Colonic mucosa (tissue), 4 donors: ENCODE measurements around the gene PLPP3. TPM values are rescaled to one million over a fixed set of nuclear protein-coding genes. Genes with fewer than 3 reads are reported as not detected.

ENCODE experiments used
- DNase-seq: peaks from one replicate; pipeline ENCODE4 v3.0.0-alpha.2; 2020
- H3K27ac ChIP-seq: fragments of 200-600 bp; one replicate; pipeline ENCODE4 v1.8.0; 2021
- H3K27me3 ChIP-seq: fragments of 200-600 bp; one replicate; pipeline ENCODE4 v1.8.0; 2021
- H3K36me3 ChIP-seq: fragments of 200-600 bp; one replicate; pipeline ENCODE4 v1.8.0; 2021
- H3K4me1 ChIP-seq: fragments of 200-600 bp; one replicate; pipeline ENCODE4 v1.8.0; 2021; ENCODE audit warnings: mild to moderate bottlenecking
- H3K4me3 ChIP-seq: fragments of 200-600 bp; one replicate; pipeline ENCODE4 v1.8.0; 2021
- H3K9ac ChIP-seq, 2 donors: one replicate each; pipeline ENCODE4 v1.7.0; 2013; ENCODE audit warnings: control low read depth in 2 of 2, low read depth in 2 of 2, low read length in 2 of 2
- H3K9me3 ChIP-seq: fragments of 200-600 bp; one replicate; pipeline ENCODE4 v1.8.0; 2021
- intact Hi-C: fragments of 100-400 bp; cut with DNase I; formaldehyde crosslinking; loops from one replicate; pipeline ENCODE4 v1.14.1; 2022
- total RNA-seq, 2 donors: library from RNA; stranded (reverse); fragmentation: NEBNext Ultra II Directional in 1 of 2; extraction: Animal tissue kit (Norgen Biotek cat#: 25700) in 1 of 2; gene quantifications; one replicate each; pipeline ENCODE4 v1.2.1, GENCODE V29; 2021
- TF ChIP-seq, protein P1 (sequence below): fragments of 200-600 bp; IDR thresholded peaks from one replicate; pipeline ENCODE4 v1.8.0; 2022; ENCODE audit warnings: antibody characterized with exemption, mild to moderate bottlenecking
- donor health status: healthy.
- donor health status: DM: no; HTN: no; CAD: no.
- donor health status: DM: no; HTN: no; CAD: no.

The PLPP3 gene
- total RNA-seq, 2 donors from 2014 or later = 18.6 to 33.3 TPM

DNA sequence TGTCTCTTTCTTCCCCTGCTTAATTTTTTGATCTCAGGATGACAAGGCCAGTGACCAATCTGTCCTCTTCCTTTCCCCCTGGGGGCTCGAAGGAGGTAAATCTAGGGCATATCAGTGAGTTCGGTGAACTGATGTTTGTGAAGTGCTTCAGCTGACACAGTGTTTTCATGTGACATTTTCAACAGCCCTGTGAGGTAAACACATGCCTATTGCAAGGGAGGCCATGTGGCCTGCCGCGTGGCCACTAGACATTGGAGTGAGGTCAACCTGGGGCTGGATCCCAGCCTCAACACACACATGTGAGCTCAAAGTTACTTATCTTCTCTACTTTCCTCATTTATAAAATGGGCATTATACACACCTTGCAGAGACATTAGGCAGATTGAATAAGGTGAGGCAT lies 126.3 kb downstream of the PLPP3 start:
- Histone ChIP-seq H3K27ac (no peak overlapping the region), H3K9me3 (no peaks in the 10 kb centered on the region), H3K9ac (no peak overlapping the region), H3K27me3 (no peaks in the 10 kb centered on the region), H3K4me1 (no peaks in the 10 kb centered on the region), H3K4me3 (no peak overlapping the region), H3K36me3 (no peaks in the 10 kb centered on the region)
- DNase-seq = no peak
- TF ChIP-seq, protein P1, sequence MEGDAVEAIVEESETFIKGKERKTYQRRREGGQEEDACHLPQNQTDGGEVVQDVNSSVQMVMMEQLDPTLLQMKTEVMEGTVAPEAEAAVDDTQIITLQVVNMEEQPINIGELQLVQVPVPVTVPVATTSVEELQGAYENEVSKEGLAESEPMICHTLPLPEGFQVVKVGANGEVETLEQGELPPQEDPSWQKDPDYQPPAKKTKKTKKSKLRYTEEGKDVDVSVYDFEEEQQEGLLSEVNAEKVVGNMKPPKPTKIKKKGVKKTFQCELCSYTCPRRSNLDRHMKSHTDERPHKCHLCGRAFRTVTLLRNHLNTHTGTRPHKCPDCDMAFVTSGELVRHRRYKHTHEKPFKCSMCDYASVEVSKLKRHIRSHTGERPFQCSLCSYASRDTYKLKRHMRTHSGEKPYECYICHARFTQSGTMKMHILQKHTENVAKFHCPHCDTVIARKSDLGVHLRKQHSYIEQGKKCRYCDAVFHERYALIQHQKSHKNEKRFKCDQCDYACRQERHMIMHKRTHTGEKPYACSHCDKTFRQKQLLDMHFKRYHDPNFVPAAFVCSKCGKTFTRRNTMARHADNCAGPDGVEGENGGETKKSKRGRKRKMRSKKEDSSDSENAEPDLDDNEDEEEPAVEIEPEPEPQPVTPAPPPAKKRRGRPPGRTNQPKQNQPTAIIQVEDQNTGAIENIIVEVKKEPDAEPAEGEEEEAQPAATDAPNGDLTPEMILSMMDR = no peak
- intact Hi-C loops = no loop called here

DNA sequence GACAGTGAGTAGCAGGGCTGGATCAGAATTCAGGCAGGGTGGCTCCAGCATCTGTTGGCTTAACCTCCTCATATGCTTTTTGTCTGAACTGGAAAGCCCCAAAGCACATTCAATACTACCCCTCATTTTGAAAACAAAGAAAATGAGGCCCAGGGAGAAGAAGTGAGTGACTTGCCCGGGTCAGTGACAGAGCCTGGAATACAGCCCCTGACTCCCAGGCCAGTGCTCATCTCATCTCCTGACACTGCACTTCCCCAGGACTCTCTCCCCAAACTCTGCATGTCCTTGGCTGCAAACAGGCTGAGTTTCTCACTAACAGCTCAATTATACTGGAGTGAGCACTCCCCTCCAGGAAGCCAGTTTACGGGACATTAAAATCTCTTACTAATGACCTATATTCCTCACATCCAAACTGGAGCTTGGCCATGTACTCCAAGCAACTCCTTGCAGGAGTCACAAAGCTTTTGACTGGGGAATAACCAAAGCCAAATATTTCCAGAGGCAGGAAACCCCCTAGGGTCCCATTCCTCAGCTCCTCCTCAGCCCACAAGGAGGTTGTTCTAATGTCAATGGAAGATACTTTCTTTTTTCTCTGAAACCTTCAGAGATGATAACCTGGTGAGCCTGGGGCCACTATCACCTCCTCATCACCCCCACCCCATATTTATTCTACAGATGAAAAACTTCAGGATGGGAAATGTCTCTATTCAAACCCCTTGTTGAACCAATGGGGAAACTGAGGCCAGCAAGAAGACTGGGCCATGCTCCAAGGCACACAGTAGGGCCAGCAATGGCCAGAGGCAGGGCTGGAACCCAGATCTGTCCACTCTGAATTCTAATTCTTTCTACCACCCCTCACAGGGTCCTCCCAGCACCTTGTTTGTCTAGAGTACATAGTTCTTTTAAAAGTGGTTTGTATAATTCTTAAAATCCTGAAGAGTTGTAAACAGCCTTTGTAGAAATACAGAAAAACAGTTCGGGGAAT lies 127.0 kb downstream of the PLPP3 start:
- Histone ChIP-seq H3K4me3 (no peak overlapping the region), H3K27me3 (no peaks in the 10 kb centered on the region), H3K36me3 (no peaks in the 10 kb centered on the region), H3K9ac (no peak overlapping the region), H3K4me1 (no peaks in the 10 kb centered on the region), H3K9me3 (no peaks in the 10 kb centered on the region), H3K27ac (peak overlapping the region; percentile 46)
- TF ChIP-seq, protein P1 = no peak
- intact Hi-C loops = no loop called here
- DNase-seq = no peak

DNA sequence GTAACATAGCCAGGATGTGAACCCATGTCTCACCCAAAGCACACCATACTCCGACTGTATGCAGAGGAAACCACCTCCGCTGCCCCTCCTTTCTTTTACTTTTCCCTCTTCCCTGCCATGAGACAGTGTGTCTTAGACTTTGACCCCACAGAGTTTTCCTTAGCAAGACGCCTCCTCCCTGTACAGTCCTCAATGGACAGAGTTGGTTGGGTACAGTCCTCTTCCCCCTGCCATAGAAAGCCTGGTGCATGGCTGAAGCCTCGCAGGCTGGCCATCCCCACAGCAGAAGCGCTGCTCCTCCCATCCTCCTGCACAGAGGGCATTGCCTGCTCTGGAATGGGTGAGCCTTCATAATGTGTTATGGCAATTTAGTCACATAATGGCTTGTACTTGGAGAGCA lies 127.9 kb downstream of the PLPP3 start:
- DNase-seq = peak; percentile 85
- H3K9ac ChIP-seq = peak overlapping the region in 1 of 2 donors; percentile 48
- H3K4me3 ChIP-seq = no peak overlapping the region
- H3K27me3 ChIP-seq = no peaks in the 10 kb centered on the region
- H3K9me3 ChIP-seq = no peaks in the 10 kb centered on the region
- peak overlapping the region; percentile 46 for H3K27ac ChIP-seq
- H3K36me3 ChIP-seq = no peaks in the 10 kb centered on the region
- intact Hi-C loops = no loop called here
- no peaks in the 10 kb centered on the region for H3K4me1 ChIP-seq
- TF ChIP-seq, protein P1 = no peak

DNA sequence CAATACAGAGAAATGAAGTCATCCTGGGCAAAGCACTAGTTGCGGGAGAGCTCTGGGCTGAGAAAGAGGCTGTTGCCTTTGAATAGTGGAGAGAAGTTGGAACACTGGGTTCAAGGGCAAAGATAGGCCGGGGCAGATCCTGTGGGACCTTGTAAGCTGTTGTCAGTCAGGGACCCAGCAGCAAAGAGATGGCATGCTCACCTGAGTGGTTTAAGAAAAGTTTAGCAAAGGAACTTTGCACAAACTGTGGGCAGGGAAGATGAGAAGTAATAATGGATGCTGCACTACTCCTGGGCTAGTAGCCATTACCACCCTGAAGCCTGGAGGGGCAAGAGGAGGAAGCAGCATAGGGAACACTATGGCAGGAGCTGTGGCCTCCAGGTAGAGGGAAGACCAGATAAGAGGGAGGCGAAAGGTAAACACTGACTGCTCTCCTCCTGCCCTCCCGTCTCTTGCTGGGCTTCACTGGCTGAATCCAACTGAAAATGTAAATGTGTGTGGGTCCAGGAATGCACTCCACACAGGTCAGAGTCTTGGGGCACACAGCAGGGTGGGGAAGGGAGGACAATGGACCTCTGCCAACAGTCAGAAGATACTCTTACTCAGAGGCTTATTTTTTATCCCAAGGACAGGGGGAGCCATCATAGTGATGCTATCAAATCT lies 129.2 kb downstream of the PLPP3 start:
- H3K36me3 ChIP-seq = no peaks in the 10 kb centered on the region
- TF ChIP-seq, protein P1 = no peak
- no peaks in the 10 kb centered on the region for H3K27me3 ChIP-seq
- no peak for DNase-seq
- H3K27ac ChIP-seq = no peak overlapping the region
- intact Hi-C loops = no loop called here
- no peak overlapping the region for H3K9ac ChIP-seq
- H3K4me3 ChIP-seq = no peak overlapping the region
- H3K9me3 ChIP-seq = no peaks in the 10 kb centered on the region
- no peaks in the 10 kb centered on the region for H3K4me1 ChIP-seq

DNA sequence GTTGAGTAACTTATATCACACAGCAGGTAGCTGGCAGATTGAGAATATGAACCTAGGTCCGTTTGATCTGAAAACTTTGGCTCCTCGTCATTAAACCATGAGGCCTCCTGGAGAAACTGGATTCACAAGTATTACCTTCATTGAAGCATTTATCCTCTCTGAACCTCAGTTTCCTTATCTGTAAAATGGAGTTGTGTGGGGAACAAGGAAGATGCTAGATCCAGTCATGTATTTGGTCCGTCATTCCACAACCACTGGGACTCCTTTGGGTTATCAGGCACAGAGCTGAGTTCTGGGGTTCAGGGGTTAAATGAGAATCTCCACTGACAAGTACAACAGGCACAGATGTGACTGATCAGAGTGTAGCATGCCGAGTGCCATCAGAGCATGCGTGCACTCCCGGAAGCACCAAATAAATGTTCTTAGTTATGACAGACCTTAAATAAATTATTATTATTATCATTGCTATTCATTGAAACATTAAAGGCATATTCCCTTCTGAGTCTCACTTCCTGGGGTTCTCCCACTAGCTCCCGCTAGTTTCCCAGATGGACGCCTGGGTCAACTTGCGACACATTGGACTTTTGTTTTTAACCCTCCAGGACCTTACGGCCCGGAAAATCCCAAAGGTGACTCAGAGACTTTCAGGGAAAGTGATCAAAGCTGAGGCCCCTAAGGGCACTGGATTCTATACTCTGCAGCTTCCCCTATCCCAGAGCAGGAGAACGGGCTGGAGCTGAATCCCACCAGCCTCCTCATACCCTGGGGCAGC lies 130.6 kb downstream of the PLPP3 start:
- no peak overlapping the region for H3K27ac ChIP-seq
- no peaks in the 10 kb centered on the region for H3K36me3 ChIP-seq
- H3K9ac ChIP-seq = no peak overlapping the region
- intact Hi-C loops = no loop called here
- TF ChIP-seq, protein P1 = no peak
- no peaks in the 10 kb centered on the region for H3K4me1 ChIP-seq
- no peaks in the 10 kb centered on the region for H3K9me3 ChIP-seq
- no peaks in the 10 kb centered on the region for H3K27me3 ChIP-seq
- DNase-seq = no peak
- no peak overlapping the region for H3K4me3 ChIP-seq
